HG03378 (cell line): ENCODE measurements around the gene ANKIB1.

Experiments used
- ATAC-seq: cut with Tn5 transposase; IDR thresholded peaks from one replicate; pipeline ENCODE4 v1.9.1; 2021; ENCODE audit warnings: mild to moderate bottlenecking, moderate library complexity; ENCODE audit not compliant: unreplicated experiment

The ANKIB1 gene

GRCh38 chr7:92446869-92447344, 201.1 kb downstream of the ANKIB1 start:
- ATAC-seq: no peak

- peak; percentile 89 for ATAC-seq
These were observed 201.8 kb downstream of the ANKIB1 start, which contains the start of gene GATAD1 for GRCh38 chr7:92447345-92448204. Gene GATAD1, plus strand, starts transcription at chr7:92447482. Its CDS starts 248 bp downstream, at chr7:92447730.

- ATAC-seq: peak; percentile 50
These were observed 202.5 kb downstream of the ANKIB1 start for GRCh38 chr7:92448205-92448747.
